GM18870 (cell line): ENCODE data around the gene FHDC1.

Source experiments
- ATAC-seq: cut with Tn5 transposase; IDR thresholded peaks from one replicate; pipeline ENCODE4 v1.9.1; 2021; ENCODE audit warnings: moderate library complexity; ENCODE audit not compliant: unreplicated experiment

Gene FHDC1

DNA sequence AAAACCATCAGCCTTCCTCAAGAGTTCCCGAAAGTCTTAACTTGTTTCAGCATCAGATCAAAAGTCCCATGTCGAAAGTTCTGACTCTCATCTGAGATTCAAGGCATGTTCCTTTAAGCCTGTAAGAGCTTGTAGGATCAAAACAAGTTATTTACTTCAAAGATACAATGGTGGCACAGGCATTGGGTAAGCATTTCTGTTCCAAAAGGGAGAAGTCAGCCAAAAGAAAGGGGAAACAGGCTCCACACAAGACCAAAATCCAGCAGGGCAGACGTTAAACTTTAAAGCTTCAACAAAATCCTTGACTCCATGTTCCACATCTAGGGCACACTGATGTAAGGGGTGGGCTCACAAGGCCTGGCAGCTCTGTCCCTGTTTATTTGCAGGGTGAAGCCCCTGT lies 91.7 kb downstream of the FHDC1 start:
- ATAC-seq = no peak

- ATAC-seq = no peak
These were observed 92.4 kb downstream of the FHDC1 start for GRCh38 chr4:153028535-153028934.
